Vagina (tissue), 2 donors: ENCODE measurements around the gene SCN5A. TPM values are rescaled to one million over a fixed set of nuclear protein-coding genes. Genes with fewer than 3 reads are reported as not detected.

Experiments
- DNase-seq, 2 donors: peaks; one replicate each; pipeline ENCODE4 v3.0.0-alpha.2; 2017; ENCODE audit errors: extremely low spot score in 2 of 2
- H3K27ac ChIP-seq: fragments of 200-600 bp; sonication (generic); one replicate; pipeline ENCODE4 v1.5.1; 2019
- H3K27me3 ChIP-seq: fragments of 200-600 bp; sonication (generic); one replicate; pipeline ENCODE4 v1.5.1; 2019
- H3K36me3 ChIP-seq, 2 donors: fragments of 200-600 bp; sonication (generic); one replicate each; pipeline ENCODE4 v1.5.1; 2017 to 2019
- H3K4me1 ChIP-seq: fragments of 200-600 bp; sonication (generic); one replicate; pipeline ENCODE4 v1.5.1; 2019
- H3K4me3 ChIP-seq, 2 donors: fragments of 200-600 bp; sonication (generic); 1 replicate in 1 of 2; 2 replicates in 1 of 2; pipeline ENCODE4 v1.5.1; 2016 to 2019
- H3K9me3 ChIP-seq: fragments of 200-600 bp; sonication (generic); one replicate; pipeline ENCODE4 v1.5.1; 2019
- CTCF ChIP-seq, 3 experiments: fragments of 450-650 bp in 2 of 3; fragments of 200-600 bp in 1 of 3; sonication (generic) in 1 of 3; IDR thresholded peaks; one replicate each; pipeline ENCODE4 v1.5.1; 2017 to 2019; ENCODE audit warnings: antibody characterized with exemption in 3 of 3, mild to moderate bottlenecking in 2 of 3, moderate library complexity in 2 of 3
- POLR2A ChIP-seq, 2 donors: fragments of 450-650 bp; IDR thresholded peaks; one replicate each; pipeline ENCODE4 v1.6.1; 2017; ENCODE audit warnings: antibody characterized with exemption in 2 of 2, mild to moderate bottlenecking in 2 of 2, moderate library complexity in 2 of 2
- POLR2AphosphoS5 ChIP-seq, 2 donors: sonication (generic); formaldehyde crosslinking; IDR thresholded peaks; one replicate each; pipeline ENCODE4 v1.9.0; 2017; ENCODE audit warnings: antibody characterized with exemption in 2 of 2, mild to moderate bottlenecking in 2 of 2, low read depth in 1 of 2; ENCODE audit not compliant: insufficient read depth in 1 of 2
- intact Hi-C: fragments of 100-400 bp; cut with DNase I; formaldehyde crosslinking; loops from one replicate; pipeline ENCODE4 v1.15.1; 2023
- total RNA-seq: library from RNA; depleted of rRNA; stranded (reverse); fragments of >200 nt; gene quantifications from one replicate; pipeline ENCODE4 v1.2.3, GENCODE V29; 2016

Gene SCN5A
- total RNA-seq, 1 donor from 2014 or later: 9.3 TPM

DNA sequence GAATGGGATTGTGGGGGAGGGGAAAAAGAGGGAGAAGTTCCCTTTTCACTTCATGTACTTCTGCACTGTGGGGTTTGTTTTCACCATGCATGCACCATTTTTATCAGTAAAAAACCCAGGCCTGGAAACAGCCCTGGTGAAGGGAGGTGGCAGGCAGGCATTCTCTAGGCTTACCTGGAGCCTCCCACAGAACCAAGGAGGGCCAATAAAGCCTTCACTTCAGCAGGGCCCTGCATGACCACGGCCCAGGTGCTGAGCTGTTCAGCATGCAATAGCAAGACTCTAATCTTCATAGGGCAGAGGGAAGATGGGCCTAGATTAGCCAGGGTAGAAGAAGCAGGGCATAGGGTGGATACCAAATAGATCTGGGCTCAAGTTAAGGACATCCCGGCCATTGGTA is 49.6 kb downstream of the SCN5A start:
- intact Hi-C loops: no loop called here
- H3K36me3 ChIP-seq: no peaks in the 10 kb centered on the region
- H3K27me3 ChIP-seq: no peaks in the 10 kb centered on the region
- H3K4me3 ChIP-seq: no peak overlapping the region
- no peaks in the 10 kb centered on the region for H3K4me1 ChIP-seq
- DNase-seq: no peak
- H3K9me3 ChIP-seq: no peaks in the 10 kb centered on the region
- H3K27ac ChIP-seq: no peak overlapping the region
- TF ChIP-seq POLR2A (IDR thresholded peaks at IDR 0.05): no peak
- TF ChIP-seq CTCF (IDR thresholded peaks at IDR 0.05): no peak
- TF ChIP-seq POLR2AphosphoS5 (IDR thresholded peaks at IDR 0.05; ENCODE audit: insufficient read depth in 1 of 2, low read depth in 1 of 2): no peak

- no peaks in the 10 kb centered on the region for H3K36me3 ChIP-seq
- TF ChIP-seq CTCF (IDR thresholded peaks at IDR 0.05) (no peak), POLR2A (IDR thresholded peaks at IDR 0.05) (no peak), POLR2AphosphoS5 (IDR thresholded peaks at IDR 0.05; ENCODE audit: insufficient read depth in 1 of 2, low read depth in 1 of 2) (no peak)
- no peaks in the 10 kb centered on the region for H3K9me3 ChIP-seq
- H3K27me3 ChIP-seq: no peaks in the 10 kb centered on the region
- H3K27ac ChIP-seq: no peak overlapping the region
- intact Hi-C loops: no loop called here
- H3K4me1 ChIP-seq: no peaks in the 10 kb centered on the region
- DNase-seq: no peak
- no peak overlapping the region for H3K4me3 ChIP-seq
Observed at GRCh38 chr3:38598791-38599190, 50.7 kb downstream of the SCN5A start.

DNA sequence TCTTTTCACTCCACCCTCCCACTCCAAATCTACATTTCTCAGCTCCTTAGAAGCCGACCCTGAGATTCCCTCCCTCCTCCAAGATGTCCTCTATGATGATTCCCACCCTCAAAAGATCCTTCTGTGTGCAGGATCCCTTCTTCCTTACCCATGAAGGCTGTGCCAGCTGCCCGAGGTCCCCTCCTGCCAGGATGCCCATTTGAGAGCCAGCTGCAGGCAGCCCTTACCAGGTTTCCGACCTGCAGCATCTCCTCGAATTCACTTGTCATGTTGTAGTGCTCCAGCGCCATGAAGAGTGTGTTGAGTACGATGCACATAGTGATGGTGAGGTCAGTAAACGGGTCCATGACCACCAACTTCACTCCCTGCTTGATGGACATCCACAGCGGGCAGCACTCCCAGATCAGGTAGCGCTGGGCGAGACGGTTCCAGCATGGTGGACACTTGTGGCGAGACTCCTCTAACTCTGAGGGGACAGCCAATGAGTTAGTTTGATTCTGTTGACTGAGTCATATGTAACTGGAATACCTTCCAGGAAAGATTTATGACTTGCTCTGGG is 51.9 kb downstream of the SCN5A start:
- Histone ChIP-seq H3K27ac (no peak overlapping the region), H3K9me3 (no peaks in the 10 kb centered on the region), H3K36me3 (no peaks in the 10 kb centered on the region), H3K4me3 (no peak overlapping the region), H3K4me1 (no peaks in the 10 kb centered on the region), H3K27me3 (no peaks in the 10 kb centered on the region)
- DNase-seq: no peak
- intact Hi-C loops: no loop called here
- TF ChIP-seq POLR2A (IDR thresholded peaks at IDR 0.05): no peak

DNA sequence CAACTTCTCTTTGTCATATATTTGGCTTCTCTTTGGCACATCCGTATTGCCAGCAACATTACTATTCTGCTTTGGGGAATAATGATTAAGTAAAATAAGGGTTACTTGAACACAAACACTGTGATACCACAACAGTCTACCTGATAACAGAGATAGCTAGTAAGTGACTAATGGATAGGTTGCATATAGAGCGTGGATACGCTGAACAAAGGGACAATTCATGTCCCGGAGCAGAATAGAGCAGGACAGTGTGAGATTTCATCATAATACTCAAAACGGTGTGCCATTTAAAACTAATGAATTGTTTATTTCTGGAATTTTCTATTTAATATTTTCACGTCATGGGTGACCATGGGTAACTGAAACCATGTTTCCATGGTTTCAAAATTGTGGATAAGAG is 54.1 kb downstream of the SCN5A start:
- no peak overlapping the region for H3K27ac ChIP-seq
- no peaks in the 10 kb centered on the region for H3K27me3 ChIP-seq
- intact Hi-C loops: no loop called here
- TF ChIP-seq CTCF (IDR thresholded peaks at IDR 0.05) (no peak), POLR2AphosphoS5 (IDR thresholded peaks at IDR 0.05; ENCODE audit: insufficient read depth in 1 of 2, low read depth in 1 of 2) (no peak), POLR2A (IDR thresholded peaks at IDR 0.05) (no peak)
- no peak overlapping the region for H3K4me3 ChIP-seq
- H3K4me1 ChIP-seq: peaks cover 6% of the 10 kb centered on the region
- no peaks in the 10 kb centered on the region for H3K9me3 ChIP-seq
- DNase-seq: no peak
- H3K36me3 ChIP-seq: no peaks in the 10 kb centered on the region

DNA sequence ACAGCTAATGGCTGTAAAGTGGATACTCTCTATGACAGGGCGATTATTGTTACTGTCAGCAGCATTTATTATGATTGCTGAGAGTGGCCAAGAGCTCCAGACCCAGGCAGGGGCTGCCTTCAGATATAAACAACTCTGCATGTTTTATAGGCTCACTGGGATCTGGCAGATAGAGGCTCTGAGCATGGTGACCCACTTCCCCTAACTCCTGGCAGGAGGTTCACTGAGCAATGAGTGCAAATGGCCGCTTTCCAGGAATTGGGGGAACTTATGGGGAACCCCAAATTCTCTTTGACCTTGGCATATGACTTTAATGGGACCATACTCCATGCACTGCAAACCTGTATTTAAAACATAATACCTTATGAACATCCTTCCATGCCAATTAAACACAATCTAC is 59.0 kb downstream of the SCN5A start:
- peak; percentile 46 to 82 for DNase-seq
- Histone ChIP-seq H3K4me3 (no peak overlapping the region), H3K27me3 (no peaks in the 10 kb centered on the region), H3K27ac (no peak overlapping the region), H3K36me3 (no peaks in the 10 kb centered on the region), H3K9me3 (no peaks in the 10 kb centered on the region), H3K4me1 (peaks cover 6% of the 10 kb centered on the region)
- no peak for TF ChIP-seq CTCF (IDR thresholded peaks at IDR 0.05)
- TF ChIP-seq POLR2A (IDR thresholded peaks at IDR 0.05): no peak
- no peak for TF ChIP-seq POLR2AphosphoS5 (IDR thresholded peaks at IDR 0.05; ENCODE audit: insufficient read depth in 1 of 2, low read depth in 1 of 2)
- intact Hi-C loops: no loop called here
